ENCODE measurements around the gene LRRC4C. TPM values are rescaled to one million over a fixed set of nuclear protein-coding genes. Genes with fewer than 3 reads are reported as not detected.

Gene LRRC4C
- total RNA-seq, 1 experiment from 2014 or later: 0.72 TPM

DNA sequence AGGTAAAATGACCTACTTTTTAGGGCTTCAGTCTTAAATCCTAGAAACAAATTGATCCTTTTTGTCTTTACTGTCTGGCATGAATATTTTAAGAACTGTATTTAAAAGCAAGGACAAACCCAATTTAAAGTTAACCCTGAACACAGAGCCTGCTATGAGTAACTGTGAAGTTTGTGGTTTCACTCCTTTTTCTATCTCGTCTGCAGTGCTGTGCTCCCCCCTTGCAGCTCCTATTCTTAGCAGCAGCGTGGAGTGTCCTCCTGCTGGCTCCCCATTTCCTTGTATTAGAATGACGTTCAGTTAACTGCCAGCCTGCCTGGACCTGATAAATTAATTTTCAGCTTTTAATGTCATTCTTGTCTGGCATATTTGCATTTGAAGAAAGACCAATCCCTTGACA is 40.0 kb upstream of the LRRC4C start:
- ATAC-seq: peak; percentile 45
- CTCF ChIA-PET: interaction anchor here (0.8 to 2.1 kb wide), 2 partner anchors 113 to 1025 kb away, joined by 3 to 7 read pairs; no protein-coding TSS in a partner anchor

DNA sequence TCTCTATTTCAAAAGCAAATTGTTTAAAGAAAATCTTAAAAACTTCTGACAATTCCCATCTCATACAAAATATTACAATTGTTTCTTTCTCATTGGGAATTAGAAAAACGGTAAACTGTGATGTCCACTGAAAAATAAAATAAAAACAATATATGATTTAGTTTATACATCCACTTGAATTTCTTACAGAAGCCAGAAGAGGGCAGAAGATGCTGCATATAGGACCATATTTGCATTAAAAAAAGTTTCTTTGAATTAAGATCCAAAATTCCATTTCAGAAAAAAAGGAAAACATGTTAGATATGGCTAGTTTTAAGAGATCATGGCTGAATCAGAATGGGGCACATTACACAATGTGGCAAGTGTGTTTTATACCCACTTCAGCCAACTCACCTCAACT is 39.3 kb upstream of the LRRC4C start:
- Mint-ChIP-seq H3K4me3 (no peak overlapping the region), H3K9me3 (no peaks in the 10 kb centered on the region), H3K36me3 (no peaks in the 10 kb centered on the region), H3K27me3 (ENCODE audit: low read depth) (no peaks in the 10 kb centered on the region), H3K27ac (no peak overlapping the region), H3K4me1 (peaks cover 53% of the 10 kb centered on the region)
- TF ChIP-seq, protein P1, sequence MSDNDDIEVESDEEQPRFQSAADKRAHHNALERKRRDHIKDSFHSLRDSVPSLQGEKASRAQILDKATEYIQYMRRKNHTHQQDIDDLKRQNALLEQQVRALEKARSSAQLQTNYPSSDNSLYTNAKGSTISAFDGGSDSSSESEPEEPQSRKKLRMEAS (CRISPR knock-in tag; IDR thresholded peaks at IDR 0.05): no peak
- TF ChIP-seq, protein P2, sequence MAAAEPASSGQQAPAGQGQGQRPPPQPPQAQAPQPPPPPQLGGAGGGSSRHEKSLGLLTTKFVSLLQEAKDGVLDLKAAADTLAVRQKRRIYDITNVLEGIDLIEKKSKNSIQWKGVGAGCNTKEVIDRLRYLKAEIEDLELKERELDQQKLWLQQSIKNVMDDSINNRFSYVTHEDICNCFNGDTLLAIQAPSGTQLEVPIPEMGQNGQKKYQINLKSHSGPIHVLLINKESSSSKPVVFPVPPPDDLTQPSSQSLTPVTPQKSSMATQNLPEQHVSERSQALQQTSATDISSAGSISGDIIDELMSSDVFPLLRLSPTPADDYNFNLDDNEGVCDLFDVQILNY (CRISPR knock-in tag; IDR thresholded peaks at IDR 0.05): no peak
- TF ChIP-seq, protein P3, sequence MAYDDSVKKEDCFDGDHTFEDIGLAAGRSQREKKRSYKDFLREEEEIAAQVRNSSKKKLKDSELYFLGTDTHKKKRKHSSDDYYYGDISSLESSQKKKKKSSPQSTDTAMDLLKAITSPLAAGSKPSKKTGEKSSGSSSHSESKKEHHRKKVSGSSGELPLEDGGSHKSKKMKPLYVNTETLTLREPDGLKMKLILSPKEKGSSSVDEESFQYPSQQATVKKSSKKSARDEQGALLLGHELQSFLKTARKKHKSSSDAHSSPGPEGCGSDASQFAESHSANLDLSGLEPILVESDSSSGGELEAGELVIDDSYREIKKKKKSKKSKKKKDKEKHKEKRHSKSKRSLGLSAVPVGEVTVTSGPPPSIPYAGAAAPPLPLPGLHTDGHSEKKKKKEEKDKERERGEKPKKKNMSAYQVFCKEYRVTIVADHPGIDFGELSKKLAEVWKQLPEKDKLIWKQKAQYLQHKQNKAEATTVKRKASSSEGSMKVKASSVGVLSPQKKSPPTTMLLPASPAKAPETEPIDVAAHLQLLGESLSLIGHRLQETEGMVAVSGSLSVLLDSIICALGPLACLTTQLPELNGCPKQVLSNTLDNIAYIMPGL (CRISPR knock-in tag; IDR thresholded peaks at IDR 0.05): no peak
- TF ChIP-seq MXD4 (CRISPR knock-in tag; IDR thresholded peaks at IDR 0.05; ENCODE audit: borderline replicate concordance): no peak
- TF ChIP-seq NR3C1 (CRISPR knock-in tag; conservative IDR thresholded peaks at IDR 0.05; ENCODE audit: low read depth): no peak
- TF ChIP-seq, protein P4, sequence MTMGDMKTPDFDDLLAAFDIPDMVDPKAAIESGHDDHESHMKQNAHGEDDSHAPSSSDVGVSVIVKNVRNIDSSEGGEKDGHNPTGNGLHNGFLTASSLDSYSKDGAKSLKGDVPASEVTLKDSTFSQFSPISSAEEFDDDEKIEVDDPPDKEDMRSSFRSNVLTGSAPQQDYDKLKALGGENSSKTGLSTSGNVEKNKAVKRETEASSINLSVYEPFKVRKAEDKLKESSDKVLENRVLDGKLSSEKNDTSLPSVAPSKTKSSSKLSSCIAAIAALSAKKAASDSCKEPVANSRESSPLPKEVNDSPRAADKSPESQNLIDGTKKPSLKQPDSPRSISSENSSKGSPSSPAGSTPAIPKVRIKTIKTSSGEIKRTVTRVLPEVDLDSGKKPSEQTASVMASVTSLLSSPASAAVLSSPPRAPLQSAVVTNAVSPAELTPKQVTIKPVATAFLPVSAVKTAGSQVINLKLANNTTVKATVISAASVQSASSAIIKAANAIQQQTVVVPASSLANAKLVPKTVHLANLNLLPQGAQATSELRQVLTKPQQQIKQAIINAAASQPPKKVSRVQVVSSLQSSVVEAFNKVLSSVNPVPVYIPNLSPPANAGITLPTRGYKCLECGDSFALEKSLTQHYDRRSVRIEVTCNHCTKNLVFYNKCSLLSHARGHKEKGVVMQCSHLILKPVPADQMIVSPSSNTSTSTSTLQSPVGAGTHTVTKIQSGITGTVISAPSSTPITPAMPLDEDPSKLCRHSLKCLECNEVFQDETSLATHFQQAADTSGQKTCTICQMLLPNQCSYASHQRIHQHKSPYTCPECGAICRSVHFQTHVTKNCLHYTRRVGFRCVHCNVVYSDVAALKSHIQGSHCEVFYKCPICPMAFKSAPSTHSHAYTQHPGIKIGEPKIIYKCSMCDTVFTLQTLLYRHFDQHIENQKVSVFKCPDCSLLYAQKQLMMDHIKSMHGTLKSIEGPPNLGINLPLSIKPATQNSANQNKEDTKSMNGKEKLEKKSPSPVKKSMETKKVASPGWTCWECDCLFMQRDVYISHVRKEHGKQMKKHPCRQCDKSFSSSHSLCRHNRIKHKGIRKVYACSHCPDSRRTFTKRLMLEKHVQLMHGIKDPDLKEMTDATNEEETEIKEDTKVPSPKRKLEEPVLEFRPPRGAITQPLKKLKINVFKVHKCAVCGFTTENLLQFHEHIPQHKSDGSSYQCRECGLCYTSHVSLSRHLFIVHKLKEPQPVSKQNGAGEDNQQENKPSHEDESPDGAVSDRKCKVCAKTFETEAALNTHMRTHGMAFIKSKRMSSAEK (CRISPR knock-in tag; IDR thresholded peaks at IDR 0.05; ENCODE audit: borderline replicate concordance): no peak
- DNase-seq (ENCODE audit: low spot score) (no peak), ATAC-seq (no peak)
- ChIA-PET CTCF (interaction anchor here (1.0 to 2.1 kb wide), 4 partner anchors 38 to 1026 kb away, joined by 3 to 7 read pairs (median 4); no protein-coding TSS in a partner anchor), POLR2A (interaction anchor here (1.0 kb wide), 1 partner anchor 38 kb away, joined by 3 read pairs; no protein-coding TSS in a partner anchor)

More for the DNA sequence above, 40.0 kb upstream of the LRRC4C start:
- Mint-ChIP-seq H3K27me3 (ENCODE audit: low read depth) (no peaks in the 10 kb centered on the region), H3K27ac (no peak overlapping the region; the same call in 1 of the 2 replicates), H3K4me1 (peaks cover 59% of the 10 kb centered on the region), H3K9me3 (no peaks in the 10 kb centered on the region), H3K4me3 (no peak overlapping the region), H3K36me3 (no peaks in the 10 kb centered on the region)
- POLR2A ChIA-PET: no interaction called here
- TF ChIP-seq CREB1 (CRISPR knock-in tag; IDR thresholded peaks at IDR 0.05) (no peak), FOXJ3 (CRISPR knock-in tag; IDR thresholded peaks at IDR 0.05; ENCODE audit: borderline replicate concordance) (no peak), KAT7 (CRISPR knock-in tag; IDR thresholded peaks at IDR 0.05; ENCODE audit: borderline replicate concordance) (no peak), SP1 (CRISPR knock-in tag; conservative IDR thresholded peaks at IDR 0.05) (no peak), ZNF219 (CRISPR knock-in tag; IDR thresholded peaks at IDR 0.05; ENCODE audit: borderline replicate concordance) (no peak)
- TF ChIP-seq, protein P5, sequence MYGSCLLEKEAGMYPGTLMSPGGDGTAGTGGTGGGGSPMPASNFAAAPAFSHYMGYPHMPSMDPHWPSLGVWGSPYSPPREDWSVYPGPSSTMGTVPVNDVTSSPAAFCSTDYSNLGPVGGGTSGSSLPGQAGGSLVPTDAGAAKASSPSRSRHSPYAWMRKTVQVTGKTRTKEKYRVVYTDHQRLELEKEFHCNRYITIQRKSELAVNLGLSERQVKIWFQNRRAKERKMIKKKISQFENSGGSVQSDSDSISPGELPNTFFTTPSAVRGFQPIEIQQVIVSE (CRISPR knock-in tag; IDR thresholded peaks at IDR 0.05; ENCODE audit: borderline replicate concordance): no peak
- no peak for DNase-seq (ENCODE audit: low spot score)

DNA sequence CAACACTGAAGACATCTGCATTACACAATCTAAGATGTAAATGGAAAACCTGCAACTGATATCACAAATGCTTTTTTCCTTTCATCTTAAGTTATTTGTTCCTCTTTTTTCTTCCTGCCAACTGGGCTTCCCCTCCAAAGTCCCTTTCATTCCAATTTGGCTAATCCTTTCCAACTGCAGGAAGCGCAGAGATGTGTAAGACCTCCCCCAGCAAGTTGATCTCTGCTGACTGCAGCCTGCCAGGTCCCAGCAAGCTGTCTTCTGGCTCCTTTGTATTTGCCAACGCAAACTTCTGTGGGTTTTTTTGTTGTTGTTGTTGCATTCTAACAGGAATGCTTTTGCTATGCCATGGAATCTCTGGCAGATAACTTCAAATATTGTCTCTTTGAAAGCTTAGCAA is 38.5 kb upstream of the LRRC4C start:
- ChIA-PET POLR2A (interaction anchor here (1.0 kb wide), 1 partner anchor 38 kb away, joined by 3 read pairs; no protein-coding TSS in a partner anchor), CTCF (interaction anchor here (1.0 to 2.1 kb wide), 4 partner anchors 38 to 1027 kb away, joined by 3 to 7 read pairs (median 4); no protein-coding TSS in a partner anchor)
- H3K36me3 Mint-ChIP-seq: no peaks in the 10 kb centered on the region
- peak overlapping the region; percentile 45 for H3K4me3 Mint-ChIP-seq
- DNase-seq (ENCODE audit: low spot score): peak; percentile 23
- no peaks in the 10 kb centered on the region for H3K9me3 Mint-ChIP-seq
- no peaks in the 10 kb centered on the region for H3K27me3 Mint-ChIP-seq (ENCODE audit: low read depth)
- peaks cover 45% of the 10 kb centered on the region for H3K4me1 Mint-ChIP-seq
- ATAC-seq: peak; percentile 96
- H3K27ac Mint-ChIP-seq: peak overlapping the region; percentile 94
- TF ChIP-seq, protein P6, sequence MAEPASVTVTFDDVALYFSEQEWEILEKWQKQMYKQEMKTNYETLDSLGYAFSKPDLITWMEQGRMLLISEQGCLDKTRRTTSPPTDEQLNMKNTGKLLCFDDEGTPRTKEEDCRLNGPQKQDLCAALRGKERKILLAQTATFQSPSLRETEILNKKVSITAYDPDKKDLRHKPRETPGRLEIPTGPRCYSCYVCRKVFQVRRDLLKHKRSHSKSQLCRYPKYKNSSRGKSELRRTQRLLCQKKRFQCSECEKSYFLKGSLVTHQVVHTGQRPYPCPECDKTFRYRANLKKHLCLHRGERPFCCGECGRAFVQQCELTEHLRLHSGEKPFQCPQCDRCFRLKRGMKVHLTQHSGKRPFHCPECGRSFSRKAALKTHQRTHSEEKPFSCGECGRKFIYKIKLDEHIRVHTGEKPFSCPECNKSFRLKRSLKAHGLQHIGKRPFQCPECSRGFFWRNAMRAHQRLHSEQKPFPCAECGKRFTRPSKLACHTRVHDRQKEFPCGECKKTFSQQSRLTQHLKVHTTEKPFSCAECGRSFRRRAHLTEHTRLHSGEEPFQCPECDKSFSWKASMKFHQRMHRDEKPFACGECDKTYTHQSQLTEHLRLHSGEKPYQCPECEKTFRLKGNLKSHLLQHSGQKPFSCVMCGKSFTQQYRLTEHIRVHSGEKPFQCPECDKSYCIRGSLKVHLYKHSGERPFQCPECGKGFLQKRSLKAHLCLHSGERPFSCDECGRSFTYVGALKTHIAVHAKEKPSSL (CRISPR knock-in tag; conservative IDR thresholded peaks at IDR 0.05): no peak
- TF ChIP-seq, protein P3 (CRISPR knock-in tag; IDR thresholded peaks at IDR 0.05): no peak
- TF ChIP-seq FOXK1 (CRISPR knock-in tag; IDR thresholded peaks at IDR 0.05) (0 out of 2 replicates have a peak, but pooled peaks have one; percentile 45), ZNF671 (CRISPR knock-in tag; IDR thresholded peaks at IDR 0.05) (no peak)
- TF ChIP-seq, protein P7, sequence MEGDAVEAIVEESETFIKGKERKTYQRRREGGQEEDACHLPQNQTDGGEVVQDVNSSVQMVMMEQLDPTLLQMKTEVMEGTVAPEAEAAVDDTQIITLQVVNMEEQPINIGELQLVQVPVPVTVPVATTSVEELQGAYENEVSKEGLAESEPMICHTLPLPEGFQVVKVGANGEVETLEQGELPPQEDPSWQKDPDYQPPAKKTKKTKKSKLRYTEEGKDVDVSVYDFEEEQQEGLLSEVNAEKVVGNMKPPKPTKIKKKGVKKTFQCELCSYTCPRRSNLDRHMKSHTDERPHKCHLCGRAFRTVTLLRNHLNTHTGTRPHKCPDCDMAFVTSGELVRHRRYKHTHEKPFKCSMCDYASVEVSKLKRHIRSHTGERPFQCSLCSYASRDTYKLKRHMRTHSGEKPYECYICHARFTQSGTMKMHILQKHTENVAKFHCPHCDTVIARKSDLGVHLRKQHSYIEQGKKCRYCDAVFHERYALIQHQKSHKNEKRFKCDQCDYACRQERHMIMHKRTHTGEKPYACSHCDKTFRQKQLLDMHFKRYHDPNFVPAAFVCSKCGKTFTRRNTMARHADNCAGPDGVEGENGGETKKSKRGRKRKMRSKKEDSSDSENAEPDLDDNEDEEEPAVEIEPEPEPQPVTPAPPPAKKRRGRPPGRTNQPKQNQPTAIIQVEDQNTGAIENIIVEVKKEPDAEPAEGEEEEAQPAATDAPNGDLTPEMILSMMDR (IDR thresholded peaks at IDR 0.05): no peak
